GM19395 (cell line): ENCODE data around the gene TACC2.

ENCODE experiments used
- ATAC-seq: cut with Tn5 transposase; IDR thresholded peaks from one replicate; pipeline ENCODE4 v1.9.1; 2021; ENCODE audit warnings: mild to moderate bottlenecking, moderate library complexity; ENCODE audit not compliant: unreplicated experiment

TACC2 gene

DNA sequence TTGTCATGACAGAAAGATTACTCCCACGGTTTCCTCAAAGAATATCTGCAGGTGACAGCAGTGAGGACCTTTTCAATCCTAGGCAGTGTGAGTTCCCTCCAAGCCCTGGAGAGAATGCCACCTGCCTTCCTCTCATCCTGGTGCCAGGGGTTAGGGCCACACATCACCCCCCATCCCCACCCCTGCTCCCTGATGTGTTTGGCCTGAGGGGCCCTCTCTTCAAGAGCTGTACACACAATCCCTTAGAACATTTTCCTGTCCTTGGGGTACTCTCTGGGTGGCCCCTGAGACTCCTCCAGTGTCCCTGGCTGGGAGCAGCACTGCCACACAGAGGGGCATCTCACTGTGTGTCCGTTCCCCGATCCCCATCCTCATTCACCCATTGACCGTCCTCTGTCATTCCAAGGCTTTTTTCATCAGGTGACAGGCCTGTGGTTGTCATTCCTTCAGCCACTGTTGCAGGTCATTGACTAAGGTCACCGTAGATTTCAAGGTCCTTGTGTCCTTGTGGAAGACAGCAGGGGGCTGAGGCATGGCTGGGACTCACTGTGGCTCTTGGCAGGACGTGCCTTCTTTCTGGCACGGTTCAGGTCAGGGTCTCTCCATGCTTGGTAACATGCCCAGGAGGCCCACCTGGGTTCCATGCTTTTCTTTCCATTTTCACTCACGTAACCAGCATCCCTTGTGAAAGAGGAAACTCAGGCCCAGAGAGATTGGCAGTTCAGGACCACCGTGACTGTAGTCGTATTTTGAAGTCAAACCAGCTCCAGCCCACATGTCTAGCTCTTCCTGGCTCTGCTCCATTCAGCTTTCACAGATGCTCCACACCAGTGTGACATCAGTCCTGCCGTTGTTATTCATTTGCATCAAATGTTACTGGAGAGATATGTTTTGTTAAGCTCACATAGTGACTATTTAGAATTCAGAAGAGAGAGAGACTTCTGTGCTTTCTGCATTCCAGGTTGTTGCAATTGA is 255.3 kb downstream of the TACC2 start:
- no peak for ATAC-seq

DNA sequence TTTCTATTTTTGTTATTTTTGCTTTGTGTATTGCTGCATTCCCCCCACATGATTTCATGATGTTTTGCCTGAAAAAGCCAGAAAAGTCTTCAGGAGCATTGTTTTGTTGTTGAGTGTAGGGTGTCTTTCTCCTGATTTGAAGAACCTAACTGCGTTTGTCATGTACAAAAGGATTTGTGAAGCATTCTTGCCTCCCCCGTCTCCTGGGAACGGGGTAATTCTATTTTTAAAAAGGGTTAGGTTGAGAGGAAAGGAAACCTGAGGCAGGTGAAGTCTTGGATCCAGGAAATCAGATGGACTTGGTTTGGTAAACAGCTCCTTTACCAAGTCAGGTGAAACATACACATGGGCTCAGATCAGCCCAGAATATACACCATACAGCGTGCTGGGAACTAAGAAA is 256.2 kb downstream of the TACC2 start:
- no peak for ATAC-seq

DNA sequence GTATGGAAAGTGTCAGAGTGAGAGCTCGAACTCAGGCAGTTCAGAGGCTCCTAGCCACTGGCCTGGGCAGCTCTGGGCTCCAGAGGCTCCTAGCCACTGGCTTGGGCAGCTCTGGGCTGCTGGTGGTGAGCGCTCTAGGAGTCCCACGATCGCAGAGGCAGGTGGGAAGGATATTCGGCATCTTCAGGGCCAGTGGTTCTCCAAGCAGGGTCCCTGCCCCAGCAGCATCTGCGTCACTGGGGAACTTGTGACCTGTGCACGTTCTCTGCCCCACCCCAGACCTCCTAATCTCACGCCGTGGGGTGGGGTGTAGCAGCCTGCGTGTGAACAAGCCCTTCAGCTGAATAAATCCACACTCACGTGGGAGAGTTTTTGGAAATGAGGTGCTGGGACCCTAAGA is 256.9 kb downstream of the TACC2 start:
- ATAC-seq: no peak

DNA sequence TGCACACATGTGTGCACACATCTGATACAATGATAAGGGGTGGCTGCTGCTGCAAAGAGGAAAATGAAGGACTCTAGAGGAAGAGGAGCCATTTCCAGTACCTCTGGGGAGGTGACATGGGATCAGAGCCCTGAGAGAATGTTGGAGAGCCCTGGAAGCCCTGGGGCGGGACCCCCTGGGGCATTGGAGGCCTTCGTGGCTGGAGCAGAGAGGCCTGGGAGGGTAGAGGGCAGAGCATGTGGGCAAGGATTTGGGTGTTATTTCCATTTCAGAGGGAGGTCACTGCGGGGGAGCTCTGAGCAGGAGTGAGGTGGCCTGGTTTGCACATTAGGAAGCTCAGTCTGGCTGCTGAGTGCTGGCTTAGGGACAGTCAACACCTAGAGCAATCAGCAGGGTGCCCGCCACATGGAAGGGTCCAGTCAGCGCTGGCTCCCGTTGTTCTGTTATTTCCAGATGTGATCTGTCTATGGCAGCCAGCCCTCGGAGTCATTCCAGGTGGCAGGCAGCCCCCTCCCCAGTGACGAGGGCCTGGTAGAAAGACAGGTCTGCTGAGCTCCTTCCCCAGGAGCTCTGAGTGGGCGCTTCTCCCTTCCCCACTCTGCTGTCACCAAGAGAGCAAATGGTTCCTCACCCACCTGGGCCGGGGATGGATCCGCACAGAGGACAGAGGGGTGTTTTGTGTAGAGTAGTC is 258.0 kb downstream of the TACC2 start:
- ATAC-seq: no peak

DNA sequence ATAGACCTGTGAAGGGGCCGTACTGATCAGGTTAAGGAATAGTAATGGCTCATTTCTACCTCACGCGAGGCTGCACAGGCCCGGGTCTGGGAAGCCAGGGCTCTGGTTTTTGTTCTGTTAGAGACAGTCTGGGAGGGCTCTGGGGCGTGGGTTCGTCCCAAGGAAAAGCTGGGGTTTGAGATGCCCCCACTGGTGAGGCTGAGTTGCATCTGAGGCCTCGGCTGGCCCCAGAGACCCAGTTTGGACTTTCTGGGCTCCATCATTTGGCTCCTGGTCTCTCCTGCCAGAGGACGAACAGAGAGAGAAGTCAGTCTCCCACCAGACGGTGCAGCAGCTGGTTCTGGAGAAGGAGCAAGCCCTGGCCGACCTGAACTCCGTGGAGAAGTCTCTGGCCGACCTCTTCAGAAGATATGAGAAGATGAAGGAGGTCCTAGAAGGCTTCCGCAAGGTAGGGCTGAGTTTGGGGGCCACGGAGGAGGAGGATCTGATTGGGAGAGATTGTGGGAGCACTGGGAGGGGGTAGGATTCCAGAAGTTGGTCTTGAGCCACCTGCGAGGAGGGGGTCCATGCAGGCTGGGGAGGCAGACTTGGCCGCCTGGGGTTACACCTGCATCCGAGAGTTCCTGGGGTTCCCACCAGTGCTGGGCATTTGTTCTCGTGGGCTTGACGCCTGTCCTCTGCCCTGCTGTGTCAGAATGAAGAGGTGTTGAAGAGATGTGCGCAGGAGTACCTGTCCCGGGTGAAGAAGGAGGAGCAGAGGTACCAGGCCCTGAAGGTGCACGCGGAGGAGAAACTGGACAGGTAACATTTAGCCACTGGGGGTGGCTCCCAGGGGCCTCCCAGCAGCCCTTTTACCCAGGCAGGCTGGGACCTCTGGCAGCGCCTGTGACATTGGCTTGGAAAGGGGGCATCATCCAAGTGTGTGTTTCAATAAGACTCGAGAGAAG is 259.7 kb downstream of the TACC2 start:
- no peak for ATAC-seq

DNA sequence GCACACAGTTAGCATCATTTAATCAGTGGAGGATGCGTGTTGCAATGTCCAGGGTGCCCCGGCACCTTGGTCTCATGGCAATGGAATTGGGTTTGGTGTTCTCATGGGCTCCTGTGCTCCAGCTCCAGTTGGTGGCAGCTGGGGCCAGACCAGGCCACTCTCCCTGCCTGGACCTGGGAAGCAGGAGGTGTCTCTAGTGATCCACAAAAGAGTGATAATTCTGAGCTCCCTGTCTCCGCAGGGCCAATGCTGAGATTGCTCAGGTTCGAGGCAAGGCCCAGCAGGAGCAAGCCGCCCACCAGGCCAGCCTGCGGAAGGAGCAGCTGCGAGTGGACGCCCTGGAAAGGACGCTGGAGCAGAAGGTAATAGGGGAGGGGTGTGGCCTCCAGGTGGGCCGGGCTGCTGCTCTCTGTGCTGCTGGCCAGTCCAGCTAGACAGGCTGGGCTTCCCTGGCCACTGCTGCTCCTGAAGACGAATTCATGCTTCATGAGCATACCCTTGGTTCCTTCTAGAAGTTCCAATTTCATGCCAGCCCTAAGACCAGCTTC is 260.4 kb downstream of the TACC2 start:
- ATAC-seq: no peak

DNA sequence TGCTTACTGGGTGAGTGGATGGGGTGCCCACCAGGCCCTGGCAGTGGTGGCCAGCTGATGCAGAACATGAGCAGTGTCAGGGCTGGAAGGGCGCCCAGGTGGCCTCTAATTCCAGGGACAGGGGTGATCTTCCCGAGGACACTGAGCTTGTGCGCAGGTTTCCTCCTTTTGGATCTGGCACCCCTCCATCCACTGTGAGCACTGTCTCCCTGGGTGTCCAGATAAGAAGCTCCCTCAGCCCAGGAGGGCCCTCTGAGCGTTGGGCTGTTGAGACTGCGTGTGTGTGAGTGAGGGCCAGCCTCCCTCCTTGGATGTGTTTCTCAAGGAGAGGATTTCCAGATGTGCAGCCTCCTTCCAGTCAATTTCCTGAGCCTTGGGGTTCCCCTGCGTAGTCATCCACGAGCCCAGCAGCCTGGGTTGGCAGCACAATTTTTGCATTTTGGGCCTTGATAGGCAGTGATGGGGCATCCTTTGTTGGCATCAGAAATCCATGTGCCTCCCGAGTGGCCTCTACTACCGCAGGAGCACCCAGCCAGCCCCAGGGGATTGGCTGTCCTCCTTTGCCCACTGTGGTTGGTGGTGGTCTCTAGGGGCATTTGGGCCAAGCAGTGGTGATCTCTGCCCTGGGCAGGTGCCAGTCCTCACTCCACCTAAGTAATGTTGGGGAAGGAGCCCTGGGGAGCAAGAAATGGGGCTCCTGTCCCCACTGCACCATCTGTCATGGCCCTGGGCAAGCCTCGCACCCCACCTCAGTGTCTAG is 261.2 kb downstream of the TACC2 start:
- no peak for ATAC-seq

DNA sequence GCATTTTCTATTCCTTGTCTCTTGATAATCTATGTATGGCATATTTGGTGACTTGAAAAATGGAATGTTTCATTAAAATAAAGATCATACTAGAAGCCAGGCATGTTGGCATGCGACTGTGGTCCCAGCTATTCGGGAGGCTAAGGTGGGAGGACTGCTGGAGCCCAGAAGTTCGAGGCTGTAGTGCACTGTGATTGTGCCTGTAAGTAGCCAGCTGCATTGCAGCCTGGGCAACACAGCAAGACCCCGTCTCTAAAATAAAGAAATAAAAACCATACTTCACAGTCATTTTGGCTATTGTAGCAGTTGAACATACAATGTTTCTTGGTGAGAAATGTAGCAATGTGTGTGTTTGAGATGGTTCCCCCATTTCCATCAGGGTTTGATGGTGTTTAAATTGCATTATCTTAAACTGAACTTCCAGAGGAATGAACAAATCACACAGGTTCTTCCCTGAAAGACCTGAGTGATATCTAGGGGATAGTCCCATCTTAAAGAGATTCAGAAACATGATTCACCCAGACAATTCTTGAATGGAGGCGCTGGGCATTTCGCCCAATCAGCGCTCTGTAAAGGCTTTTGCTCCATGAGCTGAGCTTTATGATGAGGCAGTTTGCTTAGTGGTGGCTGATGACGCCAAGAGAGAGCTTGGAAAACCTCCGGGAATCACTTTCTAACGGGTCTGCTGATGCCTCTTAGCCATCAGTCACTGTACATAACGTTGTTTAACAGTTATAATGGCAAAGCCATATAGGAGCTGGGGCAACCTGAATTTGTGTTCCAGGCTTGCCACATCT is 262.7 kb downstream of the TACC2 start:
- no peak for ATAC-seq

DNA sequence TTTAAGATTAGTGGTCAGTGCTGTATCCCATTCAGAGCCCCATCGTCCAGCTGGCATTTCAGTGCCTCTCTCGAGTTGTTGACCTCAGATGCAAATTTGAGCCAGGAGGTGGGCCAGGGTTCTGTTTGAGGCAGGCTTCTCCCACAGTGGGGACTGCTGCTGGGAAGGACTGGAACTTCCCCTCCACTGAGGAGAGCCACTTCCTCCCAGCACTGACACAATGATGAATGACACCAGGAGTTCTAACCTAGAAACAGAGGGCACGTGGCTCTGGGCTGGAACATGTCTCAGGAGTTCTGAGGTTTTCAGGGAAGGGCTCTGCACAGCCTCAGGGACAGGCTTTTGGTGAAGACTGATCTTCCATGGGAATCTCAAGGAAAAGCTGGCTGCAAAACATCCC is 263.8 kb downstream of the TACC2 start:
- ATAC-seq: no peak

DNA sequence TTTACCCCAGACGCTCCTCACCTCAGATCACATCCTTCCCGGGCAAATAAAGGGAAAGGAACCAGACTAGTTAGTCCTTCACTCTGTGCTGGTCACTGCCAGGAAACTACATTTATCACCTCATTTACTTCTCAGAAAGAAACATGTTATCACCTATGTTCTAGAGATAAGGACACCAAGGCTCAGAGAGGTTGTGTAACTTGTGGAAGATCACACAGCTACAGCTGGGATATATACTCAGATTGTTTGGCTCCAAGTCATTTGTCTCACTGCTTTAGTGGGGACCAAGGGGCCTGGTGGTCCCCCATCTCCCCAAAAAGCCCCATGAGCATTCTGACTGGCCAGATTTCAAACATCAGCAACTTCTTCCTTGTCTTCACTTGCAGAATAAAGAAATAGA is 264.6 kb downstream of the TACC2 start:
- no peak for ATAC-seq

DNA sequence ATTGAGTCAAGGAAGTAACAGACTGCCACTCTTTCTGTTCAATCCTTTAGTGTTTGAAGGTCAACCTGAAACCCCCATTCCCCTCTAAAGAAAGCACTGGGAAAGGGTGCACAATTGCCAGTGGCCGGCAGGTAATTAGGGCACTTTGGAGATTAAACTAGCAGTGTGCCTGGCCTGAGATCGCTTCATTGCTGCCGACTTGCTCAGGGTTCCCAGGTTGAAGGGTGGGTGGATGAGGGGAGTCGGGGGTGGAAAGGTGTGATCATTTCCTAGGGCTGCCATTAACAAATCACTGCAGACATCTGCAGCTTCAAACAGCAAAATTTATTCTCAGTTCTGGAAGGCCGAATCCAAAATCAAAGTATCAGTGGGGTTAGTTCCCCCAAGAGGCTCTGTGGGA is 265.9 kb downstream of the TACC2 start:
- ATAC-seq: no peak

DNA sequence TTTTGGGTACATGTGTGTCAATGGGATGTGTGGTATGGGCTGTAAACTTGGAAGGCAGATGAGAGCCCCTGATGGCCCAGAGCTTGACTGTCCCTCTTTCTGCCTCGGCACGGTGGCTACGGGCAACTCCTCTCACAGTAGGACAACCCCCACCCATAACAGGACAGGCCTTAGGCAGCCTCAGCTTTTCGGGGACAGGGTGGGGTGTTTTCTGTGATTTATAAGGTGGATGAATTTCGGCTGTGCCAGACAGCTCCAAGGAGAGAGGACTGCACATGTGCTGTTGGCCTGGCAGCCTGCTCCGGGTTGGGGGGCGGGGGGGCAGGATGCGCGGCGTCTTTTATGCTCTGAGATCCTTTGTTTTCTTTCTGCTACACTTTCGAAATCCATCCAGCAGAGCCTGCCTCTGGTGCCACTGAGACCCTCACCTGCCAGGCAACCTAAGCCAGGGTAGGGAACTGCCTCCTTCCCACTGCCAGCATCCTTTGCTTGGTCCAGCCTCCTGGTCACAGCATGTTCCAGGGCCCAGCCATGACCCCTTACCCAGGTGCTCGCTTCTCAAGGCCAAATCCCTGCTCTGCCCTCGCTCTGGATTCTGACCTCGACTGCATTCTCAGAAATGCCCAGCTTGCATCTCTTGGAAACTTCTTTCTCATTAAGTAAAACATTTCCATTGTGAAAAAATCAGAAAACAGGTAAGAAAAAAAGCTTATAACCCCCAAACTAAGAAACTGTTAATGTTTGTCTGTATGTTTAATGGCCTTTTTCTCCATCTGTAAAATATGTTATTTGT is 266.7 kb downstream of the TACC2 start:
- ATAC-seq: no peak

DNA sequence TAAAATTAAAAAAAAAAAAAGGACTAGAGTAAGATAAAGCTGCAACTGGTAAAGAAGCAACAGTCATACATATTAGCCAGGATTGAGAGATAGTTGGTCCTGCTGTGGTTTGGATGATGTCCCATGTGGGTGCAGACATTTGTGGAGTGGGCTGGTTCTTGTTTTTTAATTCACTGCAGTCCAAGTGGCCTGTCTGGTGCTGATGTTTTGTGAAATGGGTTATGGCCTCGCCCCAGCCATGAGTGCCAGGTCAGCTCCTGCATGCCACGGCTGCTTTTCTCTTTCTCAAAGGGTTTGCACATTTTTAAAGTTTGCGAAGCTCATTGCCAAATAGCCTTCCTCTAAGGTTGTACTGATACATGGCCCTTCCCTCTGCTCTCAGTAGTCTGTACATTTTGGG is 268.1 kb downstream of the TACC2 start:
- no peak for ATAC-seq

DNA sequence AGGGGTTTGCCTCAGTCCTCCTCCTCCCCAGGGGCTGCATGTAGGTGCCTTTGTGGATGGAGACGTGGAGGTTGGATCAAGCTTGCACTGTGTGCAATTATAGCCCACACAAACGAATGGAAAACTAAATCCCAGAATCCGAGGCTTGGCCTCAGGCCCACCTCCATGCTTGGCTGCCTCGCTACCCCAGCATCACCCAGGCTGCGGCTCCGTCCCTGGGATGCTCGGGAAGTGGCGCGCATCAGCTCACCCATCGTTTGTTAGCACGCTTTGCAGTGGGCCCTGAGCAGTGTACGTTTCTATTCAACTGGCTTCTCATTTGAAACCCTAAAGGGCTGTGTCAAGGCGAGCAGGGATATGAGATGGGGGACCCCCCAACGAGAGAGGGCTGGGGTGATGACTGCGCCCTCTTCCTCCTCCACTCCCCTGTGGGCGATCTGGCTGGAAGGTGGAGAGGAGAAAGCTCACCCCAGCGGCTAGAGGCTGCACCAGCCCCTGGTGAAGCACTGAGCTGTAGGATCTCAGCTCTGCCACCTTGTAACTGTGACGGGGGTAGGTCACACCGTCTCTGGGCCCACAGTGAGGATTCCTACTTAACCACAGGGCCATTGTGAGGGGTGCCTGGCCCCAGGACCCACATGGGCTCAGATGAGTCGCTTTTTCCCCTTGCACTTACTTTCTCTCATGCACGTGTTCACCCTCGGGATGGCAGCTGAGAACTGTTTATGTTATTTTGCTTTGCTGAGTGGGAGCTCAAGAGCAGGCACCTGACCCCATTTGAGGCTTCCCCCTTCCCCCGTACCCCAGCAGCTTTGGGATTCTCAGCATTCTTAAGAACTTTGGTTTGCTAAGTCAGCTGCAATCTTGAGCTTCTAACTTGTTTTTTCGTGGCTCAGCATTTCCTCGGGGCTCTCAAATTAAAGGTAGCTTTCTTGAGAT is 269.4 kb downstream of the TACC2 start:
- ATAC-seq: no peak

DNA sequence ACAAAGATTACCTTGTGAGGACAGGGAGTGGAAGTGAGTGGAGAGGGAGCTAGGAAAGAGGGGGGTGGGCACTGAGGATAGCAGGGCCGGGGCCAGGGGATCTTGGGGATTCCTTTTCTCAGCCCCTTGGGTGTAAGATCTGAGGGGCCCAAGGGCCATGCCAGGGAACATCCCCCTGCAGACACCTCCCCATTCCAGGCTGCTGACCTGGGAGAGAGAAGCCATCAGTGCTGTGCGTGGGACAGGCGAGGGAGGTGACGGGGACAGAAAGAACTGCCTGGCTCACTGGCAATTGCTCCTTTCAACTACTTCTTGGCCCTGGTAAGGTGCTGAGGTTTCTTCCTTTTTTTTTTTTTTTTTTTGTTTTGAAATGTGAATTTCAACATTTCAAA is 270.1 kb downstream of the TACC2 start:
- no peak for ATAC-seq

DNA sequence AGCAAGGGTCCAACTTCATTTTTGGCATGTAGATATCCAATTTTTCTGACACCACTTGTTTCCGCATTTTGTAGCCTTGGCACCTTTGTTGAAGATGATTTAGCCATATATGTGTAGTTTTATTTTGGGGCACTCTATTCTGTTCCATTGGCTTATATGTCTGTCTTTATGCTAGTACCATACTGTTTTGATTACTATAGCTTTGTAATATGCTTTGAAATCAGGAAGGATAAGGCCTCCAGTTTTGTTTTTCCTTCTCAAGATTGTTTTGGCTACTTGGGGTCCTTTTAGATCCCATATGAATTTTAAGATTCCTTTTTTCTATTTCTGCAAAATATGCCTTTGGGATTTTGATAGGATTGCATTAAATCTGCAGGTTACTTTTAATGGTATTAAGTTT is 272.6 kb downstream of the TACC2 start:
- no peak for ATAC-seq

DNA sequence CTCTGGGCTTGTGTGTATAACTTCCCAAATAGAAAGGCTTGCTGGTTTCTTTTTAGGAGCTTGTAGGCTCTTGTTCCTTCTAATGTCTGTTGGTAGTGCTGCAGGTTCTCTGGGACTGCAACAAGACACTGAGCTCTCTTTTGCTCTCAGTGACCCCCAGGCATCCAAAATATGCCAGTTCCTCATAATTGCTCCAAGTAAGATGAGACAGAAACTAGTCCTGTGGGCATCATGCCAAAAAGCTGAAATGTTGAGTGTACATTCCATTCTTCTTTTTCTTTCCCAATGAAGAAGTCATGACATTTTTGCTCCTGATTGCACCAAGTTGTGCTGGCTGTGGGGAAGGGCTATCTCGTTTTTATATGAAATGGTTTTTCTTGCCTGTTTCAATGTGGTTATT is 275.0 kb downstream of the TACC2 start:
- ATAC-seq: no peak
